Left ventricle myocardium inferior (tissue), 1 donor: ENCODE data around the gene CFAP46. TPM values are rescaled to one million over a fixed set of nuclear protein-coding genes. Genes with fewer than 3 reads are reported as not detected.

ENCODE experiments used
- DNase-seq: peaks from one replicate; pipeline ENCODE4 v3.0.0-alpha.2; 2020
- H3K27ac ChIP-seq: fragments of 200-600 bp; replicated peaks from 2 replicates; pipeline ENCODE4 v1.8.0; 2021
- H3K27me3 ChIP-seq: fragments of 200-600 bp; 2 replicates; pipeline ENCODE4 v1.8.0; 2021; ENCODE audit warnings: low read depth
- H3K36me3 ChIP-seq: fragments of 200-600 bp; 2 replicates; pipeline ENCODE4 v1.8.0; 2021
- H3K4me1 ChIP-seq: fragments of 200-600 bp; 2 replicates; pipeline ENCODE4 v1.8.0; 2021
- H3K4me3 ChIP-seq: fragments of 200-600 bp; 2 replicates; pipeline ENCODE4 v1.8.0; 2021; ENCODE audit warnings: mild to moderate bottlenecking, moderate library complexity
- H3K9me3 ChIP-seq: fragments of 200-600 bp; replicated peaks from 2 replicates; pipeline ENCODE4 v1.8.0; 2021
- CTCF ChIP-seq: fragments of 200-600 bp; IDR thresholded peaks from 2 replicates; pipeline ENCODE4 v1.8.0; 2021; ENCODE audit warnings: antibody characterized with exemption, mild to moderate bottlenecking, borderline replicate concordance
- intact Hi-C: fragments of 100-400 bp; cut with micrococcal nuclease; formaldehyde crosslinking; loops from one replicate; pipeline ENCODE4 v1.11.0; 2022
- total RNA-seq: library from RNA; stranded (reverse); fragmentation: NEBNext Ultra II Directional; extraction: Animal tissue kit (Norgen Biotek cat#: 25700); gene quantifications from one replicate; pipeline ENCODE4 v1.2.1, GENCODE V29; 2021
- donor health status: DM: no; HTN: yes; CAD: no; lungs with severe emphysema.

The CFAP46 gene
- total RNA-seq, 1 donor from 2014 or later, result 0.99 TPM

DNA sequence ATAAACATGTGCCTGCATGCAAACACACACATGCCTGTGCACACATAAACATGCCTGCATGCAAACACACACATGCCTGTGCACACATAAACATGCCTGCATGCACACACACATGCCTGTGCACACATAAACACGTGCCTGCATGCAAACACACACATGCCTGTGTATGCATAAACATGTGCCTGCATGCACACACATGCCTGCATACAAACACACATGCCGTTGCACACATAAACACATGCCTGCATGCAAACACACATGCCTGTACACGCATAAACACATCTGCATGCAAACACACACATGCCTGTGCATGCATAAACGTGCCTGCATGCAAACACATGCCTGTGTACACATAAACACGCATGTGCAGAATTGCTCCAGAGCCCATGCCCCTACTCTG is 178.8 kb downstream of the CFAP46 start:
- TF ChIP-seq CTCF, result no peak
- Histone ChIP-seq H3K36me3 (peaks cover 37% of the 10 kb centered on the region), H3K27me3 (no peaks in the 10 kb centered on the region), H3K4me1 (no peaks in the 10 kb centered on the region), H3K4me3 (no peak overlapping the region), H3K9me3 (peaks cover 4% of the 10 kb centered on the region), H3K27ac (no peak overlapping the region)
- intact Hi-C loops, result no loop called here
- DNase-seq, result no peak

- TF ChIP-seq CTCF, result no peak
- DNase-seq, result no peak
- H3K27ac ChIP-seq, result no peak overlapping the region
- H3K27me3 ChIP-seq, result no peaks in the 10 kb centered on the region
- no peaks in the 10 kb centered on the region for H3K4me1 ChIP-seq
- no peak overlapping the region for H3K4me3 ChIP-seq
- peaks cover 44% of the 10 kb centered on the region for H3K36me3 ChIP-seq
- intact Hi-C loops, result no loop called here
- H3K9me3 ChIP-seq, result peaks cover 4% of the 10 kb centered on the region
Observed at GRCh38 chr10:132762267-132762666, 180.1 kb downstream of the CFAP46 start.

DNA sequence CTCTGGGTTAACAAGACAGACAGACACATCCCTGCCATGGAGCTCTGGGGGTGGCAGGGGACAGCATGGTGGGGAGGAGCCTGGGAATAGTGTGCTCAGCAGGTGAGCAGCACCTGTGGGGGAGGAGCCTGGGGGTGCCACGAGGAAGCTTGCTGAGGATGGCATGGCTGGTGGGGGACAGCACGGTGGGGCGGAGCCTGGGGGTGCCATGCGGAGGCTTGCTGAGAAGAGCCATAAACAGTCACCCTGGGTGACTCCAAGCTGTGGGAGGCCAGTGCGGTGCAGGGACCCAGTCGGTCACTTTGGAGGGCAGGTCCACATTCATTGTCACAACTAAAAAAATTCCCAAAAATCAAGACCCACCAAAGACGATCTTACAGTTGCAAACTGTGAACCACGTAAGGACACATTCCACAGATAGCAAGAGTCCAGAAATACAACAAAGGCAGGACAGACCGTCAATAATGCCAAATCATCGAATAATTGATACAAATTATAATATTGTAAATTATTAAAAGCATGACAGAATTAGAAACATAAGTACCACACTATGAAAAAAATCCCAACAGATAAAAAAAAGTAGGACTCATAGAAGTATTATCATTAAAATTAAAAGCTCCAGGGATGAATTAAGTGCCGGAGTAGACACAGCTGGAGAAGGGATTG is 180.8 kb downstream of the CFAP46 start:
- TF ChIP-seq CTCF, result no peak
- DNase-seq, result no peak
- H3K9me3 ChIP-seq, result peaks cover 4% of the 10 kb centered on the region
- no peak overlapping the region for H3K27ac ChIP-seq
- H3K27me3 ChIP-seq, result no peaks in the 10 kb centered on the region
- H3K4me3 ChIP-seq, result no peak overlapping the region
- intact Hi-C loops, result no loop called here
- H3K4me1 ChIP-seq, result no peaks in the 10 kb centered on the region
- peaks cover 48% of the 10 kb centered on the region for H3K36me3 ChIP-seq

DNA sequence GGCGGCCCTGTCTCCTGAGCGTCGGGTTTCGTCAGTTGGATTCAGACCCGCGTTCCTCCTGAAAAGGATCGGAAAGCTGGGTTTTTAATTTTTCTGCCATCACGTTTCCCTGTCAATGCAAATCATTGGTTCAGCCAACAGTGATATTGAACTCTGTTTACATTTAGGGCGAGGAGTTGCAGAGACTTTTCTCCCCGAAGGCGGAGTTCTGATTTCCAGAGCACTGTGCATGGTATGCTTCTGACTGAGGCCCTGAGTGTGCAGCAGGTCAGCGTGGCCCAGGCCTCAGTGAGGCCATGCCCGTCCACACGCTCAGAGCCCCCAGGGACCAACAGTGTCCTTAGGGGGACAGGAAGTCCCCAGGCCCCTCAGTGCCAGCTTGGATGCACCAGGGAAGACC is 183.5 kb downstream of the CFAP46 start:
- Histone ChIP-seq H3K36me3 (peaks cover 58% of the 10 kb centered on the region), H3K9me3 (peaks cover 4% of the 10 kb centered on the region), H3K4me3 (no peak overlapping the region), H3K27ac (no peak overlapping the region), H3K27me3 (no peaks in the 10 kb centered on the region), H3K4me1 (no peaks in the 10 kb centered on the region)
- no peak for TF ChIP-seq CTCF
- no peak for DNase-seq
- intact Hi-C loops, result no loop called here

Other genes starting within 250 kb of the CFAP46 start
- gene NKX6-2, start 156.4 kb downstream of the CFAP46 start, total RNA-seq, result not detected
- gene ADGRA1, start 145.4 kb upstream of the CFAP46 start, total RNA-seq, result not detected
- gene KNDC1, start 217.6 kb upstream of the CFAP46 start, total RNA-seq, result 0.11 TPM